Measurements from ENCODE around the gene ZYX. TPM values are rescaled to one million over a fixed set of nuclear protein-coding genes. Genes with fewer than 3 reads are reported as not detected.
"Not testable (repeated sequence)": the region's sequence is repeated elsewhere in the genome, so short reads cannot be mapped to it uniquely, and the experiment has no call there.

The ZYX gene
- total RNA-seq, 1 donor from 2014 or later: 107 TPM

- Mint-ChIP-seq H3K36me3 (peaks cover 5% of the 10 kb centered on the region), H3K9me3 (no peaks in the 10 kb centered on the region), H3K27ac (no peak overlapping the region), H3K4me3 (no peak overlapping the region), H3K4me1 (ENCODE audit: unreplicated experiment) (no peaks in the 10 kb centered on the region), H3K27me3 (no peaks in the 10 kb centered on the region)
- DNase-seq (ENCODE audit: extremely low spot score, unreplicated experiment): no peak
- TF ChIP-seq CTCF (conservative IDR thresholded peaks at IDR 0.05): no peak
Observed at GRCh38 chr7:143399642-143400041, 18.5 kb downstream of the ZYX start.

- H3K27ac Mint-ChIP-seq: no peak overlapping the region
- no peak for DNase-seq (ENCODE audit: extremely low spot score, unreplicated experiment)
- H3K9me3 Mint-ChIP-seq: no peaks in the 10 kb centered on the region
- H3K4me1 Mint-ChIP-seq (ENCODE audit: unreplicated experiment): no peaks in the 10 kb centered on the region
- no peaks in the 10 kb centered on the region for H3K27me3 Mint-ChIP-seq
- peaks cover 5% of the 10 kb centered on the region for H3K36me3 Mint-ChIP-seq
- TF ChIP-seq CTCF (conservative IDR thresholded peaks at IDR 0.05): no peak
- H3K4me3 Mint-ChIP-seq: no peak overlapping the region
Observed at GRCh38 chr7:143401265-143401664, 20.1 kb downstream of the ZYX start.

- not testable (repeated sequence) for DNase-seq (ENCODE audit: extremely low spot score, unreplicated experiment); H3K27me3 Mint-ChIP-seq; H3K36me3 Mint-ChIP-seq; H3K9me3 Mint-ChIP-seq; H3K4me1 Mint-ChIP-seq (ENCODE audit: unreplicated experiment); H3K4me3 Mint-ChIP-seq; H3K27ac Mint-ChIP-seq
Observed at GRCh38 chr7:143402233-143402632, 21.1 kb downstream of the ZYX start.

GRCh38 chr7:143405173-143406001, 24.2 kb downstream of the ZYX start:
- H3K27me3 Mint-ChIP-seq: peaks cover 7% of the 10 kb centered on the region
- H3K36me3 Mint-ChIP-seq: no peaks in the 10 kb centered on the region
- H3K9me3 Mint-ChIP-seq: no peaks in the 10 kb centered on the region
- H3K27ac Mint-ChIP-seq: no peak overlapping the region
- TF ChIP-seq CTCF (conservative IDR thresholded peaks at IDR 0.05): no peak
- peak overlapping the region; percentile 33 for H3K4me3 Mint-ChIP-seq
- H3K4me1 Mint-ChIP-seq (ENCODE audit: unreplicated experiment): peaks cover 23% of the 10 kb centered on the region
- DNase-seq (ENCODE audit: extremely low spot score, unreplicated experiment): no peak

- DNase-seq (ENCODE audit: extremely low spot score, unreplicated experiment): no peak
- Mint-ChIP-seq H3K9me3 (no peaks in the 10 kb centered on the region), H3K27ac (no peak overlapping the region), H3K4me1 (ENCODE audit: unreplicated experiment) (peaks cover 27% of the 10 kb centered on the region), H3K4me3 (peak overlapping the region; percentile 60), H3K27me3 (peaks cover 7% of the 10 kb centered on the region), H3K36me3 (no peaks in the 10 kb centered on the region)
- no peak for TF ChIP-seq CTCF (conservative IDR thresholded peaks at IDR 0.05)
Observed at GRCh38 chr7:143406002-143406357, 24.8 kb downstream of the ZYX start.

- DNase-seq (ENCODE audit: extremely low spot score, unreplicated experiment): no peak
- H3K4me3 Mint-ChIP-seq: peak overlapping the region; percentile 90
- H3K4me1 Mint-ChIP-seq (ENCODE audit: unreplicated experiment): peaks cover 27% of the 10 kb centered on the region
- peaks cover 7% of the 10 kb centered on the region for H3K27me3 Mint-ChIP-seq
- no peak for TF ChIP-seq CTCF (conservative IDR thresholded peaks at IDR 0.05)
- H3K36me3 Mint-ChIP-seq: no peaks in the 10 kb centered on the region
- peak overlapping the region; percentile 66 for H3K27ac Mint-ChIP-seq
- H3K9me3 Mint-ChIP-seq: no peaks in the 10 kb centered on the region
Observed at GRCh38 chr7:143407287-143408251, 26.4 kb downstream of the ZYX start.
